ENCODE data around the gene ALDH5A1.
A peak's percentile ranks its signal among the peaks of the same experiment; 100 is the strongest.

Gene ALDH5A1

DNA sequence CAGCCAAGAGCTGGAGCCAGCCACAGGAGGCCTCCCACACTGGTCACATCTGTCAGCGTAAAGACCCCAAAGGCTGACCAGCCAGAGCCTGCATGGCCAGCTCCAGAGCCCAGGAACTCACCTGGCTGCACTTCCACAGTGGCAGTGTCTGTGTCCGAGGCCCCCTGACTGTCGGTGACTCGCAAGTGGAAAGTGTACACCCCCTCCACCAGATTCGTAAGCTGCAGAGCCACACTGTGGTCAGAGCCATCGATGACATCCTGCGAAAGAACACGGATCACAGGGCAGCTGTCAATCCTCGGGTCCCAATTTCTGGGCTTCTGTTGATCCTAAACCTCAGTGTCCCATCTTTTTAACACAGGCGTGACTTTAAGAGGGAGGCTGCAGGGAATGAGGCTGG, 69.3 kb downstream of the ALDH5A1 start:
- DNase-seq (ENCODE audit: extremely low spot score, insufficient read length, low read depth) (no peak), FAIRE-seq (no peak)

- FAIRE-seq (no peak), DNase-seq (ENCODE audit: extremely low spot score, insufficient read length, low read depth) (no peak)
These were observed 70.4 kb downstream of the ALDH5A1 start for GRCh38 chr6:24565196-24565595.

DNA sequence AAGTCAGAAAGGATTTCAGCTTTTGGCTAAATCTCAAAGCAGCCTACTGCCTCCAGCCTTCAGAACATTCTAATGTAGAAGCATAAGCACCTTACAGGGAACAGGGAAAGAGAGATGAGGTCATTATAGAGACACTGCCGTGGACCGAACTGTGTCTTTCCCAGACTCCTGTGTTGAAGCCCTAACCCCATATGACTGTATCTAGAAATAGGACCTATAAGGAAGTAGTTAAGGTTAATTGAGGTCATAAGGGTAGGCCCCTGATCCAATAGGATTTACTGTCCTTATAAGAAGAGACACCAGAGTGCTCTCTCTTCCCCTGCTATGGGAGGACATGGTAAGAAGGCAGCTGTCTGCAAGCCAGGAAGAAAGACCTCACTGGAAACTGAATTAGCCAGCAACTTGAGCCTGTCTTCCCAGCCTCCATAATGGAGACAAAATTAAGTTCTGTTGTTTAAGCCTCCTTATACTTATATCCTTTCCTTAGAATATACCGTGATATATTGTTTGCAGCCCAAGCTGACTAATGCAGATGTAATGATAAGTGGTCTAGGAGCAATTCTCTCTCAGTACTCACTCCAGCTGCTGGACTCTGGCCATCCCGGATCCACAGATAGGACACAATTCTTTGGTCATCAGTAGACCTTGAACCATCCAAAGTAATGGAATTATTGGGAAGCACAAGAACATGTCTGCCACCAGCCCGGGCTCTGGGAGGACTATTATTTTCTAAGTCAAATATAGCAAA, 71.4 kb downstream of the ALDH5A1 start:
- DNase-seq (ENCODE audit: extremely low spot score, insufficient read length, low read depth), result no peak
- FAIRE-seq, result no peak

- DNase-seq (ENCODE audit: extremely low spot score, insufficient read length, low read depth) (no peak), FAIRE-seq (no peak)
These were observed 73.9 kb downstream of the ALDH5A1 start for GRCh38 chr6:24568683-24569082.

- no peak for FAIRE-seq
- DNase-seq (ENCODE audit: extremely low spot score, insufficient read length, low read depth), result no peak
These were observed 75.0 kb downstream of the ALDH5A1 start for GRCh38 chr6:24569811-24570210.

GRCh38 chr6:24571361-24571760, 76.6 kb downstream of the ALDH5A1 start:
- FAIRE-seq (no peak), DNase-seq (ENCODE audit: extremely low spot score, insufficient read length, low read depth) (no peak)

GRCh38 chr6:24574809-24575208, 80.0 kb downstream of the ALDH5A1 start:
- no peak for DNase-seq (ENCODE audit: extremely low spot score, insufficient read length, low read depth)

GRCh38 chr6:24576447-24576846, 81.7 kb downstream of the ALDH5A1 start:
- DNase-seq (ENCODE audit: extremely low spot score, insufficient read length, low read depth) (no peak), FAIRE-seq (no peak)

More at GRCh38 chr6:24574809-24575208, 80.0 kb downstream of the ALDH5A1 start:
- FAIRE-seq, result peak; percentile 82

- DNase-seq (ENCODE audit: extremely low spot score, insufficient read length, low read depth), result no peak
- peak; percentile 76 for FAIRE-seq
These were observed 86.4 kb downstream of the ALDH5A1 start for GRCh38 chr6:24581084-24581669.

- FAIRE-seq, result peak; percentile 87
These were observed 89.0 kb downstream of the ALDH5A1 start for GRCh38 chr6:24583463-24584381.

GRCh38 chr6:24584382-24584720, 89.6 kb downstream of the ALDH5A1 start:
- no peak for DNase-seq (ENCODE audit: extremely low spot score, insufficient read length, low read depth)
- FAIRE-seq, result no peak

More at GRCh38 chr6:24583463-24584381, 89.0 kb downstream of the ALDH5A1 start:
- DNase-seq (ENCODE audit: extremely low spot score, insufficient read length, low read depth), result no peak
